HG03025 (cell line): ENCODE data around the gene IRF2BPL.

Source experiments
- ATAC-seq: cut with Tn5 transposase; IDR thresholded peaks from one replicate; pipeline ENCODE4 v1.9.1; 2021; ENCODE audit warnings: mild to moderate bottlenecking, moderate library complexity; ENCODE audit not compliant: unreplicated experiment, low FRiP score

IRF2BPL gene

GRCh38 chr14:77014734-77015133 is 13.8 kb downstream of the IRF2BPL start:
- no peak for ATAC-seq

DNA sequence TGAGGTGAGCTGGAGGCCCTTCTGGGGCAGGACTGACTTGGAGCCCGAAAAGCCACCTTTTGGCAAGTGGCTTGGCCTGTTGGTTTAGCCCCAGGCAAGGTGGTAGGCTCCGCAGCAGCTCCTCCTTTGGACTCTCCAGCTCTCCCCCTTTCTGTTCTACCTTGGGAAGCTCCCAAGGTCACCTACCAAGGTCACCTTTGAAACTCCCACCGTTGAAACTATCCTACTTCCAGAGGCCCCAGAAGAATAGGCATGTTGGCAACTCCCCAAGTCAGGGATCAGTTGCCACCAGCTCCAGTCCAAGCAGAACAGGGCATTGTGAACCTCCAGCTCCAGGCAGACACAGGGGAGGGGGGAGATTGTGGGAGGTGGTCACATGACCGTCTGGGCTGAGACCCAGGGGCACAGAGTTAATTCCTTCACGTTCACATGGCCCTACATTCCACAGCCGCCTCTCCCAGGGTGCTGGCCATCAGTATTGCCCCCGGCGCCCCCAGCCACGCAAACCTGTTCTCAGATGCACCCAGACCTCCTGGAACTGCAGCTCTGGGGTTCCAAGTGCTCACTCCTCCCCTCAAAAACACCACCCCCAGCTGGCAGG is 14.4 kb downstream of the IRF2BPL start:
- ATAC-seq: no peak

DNA sequence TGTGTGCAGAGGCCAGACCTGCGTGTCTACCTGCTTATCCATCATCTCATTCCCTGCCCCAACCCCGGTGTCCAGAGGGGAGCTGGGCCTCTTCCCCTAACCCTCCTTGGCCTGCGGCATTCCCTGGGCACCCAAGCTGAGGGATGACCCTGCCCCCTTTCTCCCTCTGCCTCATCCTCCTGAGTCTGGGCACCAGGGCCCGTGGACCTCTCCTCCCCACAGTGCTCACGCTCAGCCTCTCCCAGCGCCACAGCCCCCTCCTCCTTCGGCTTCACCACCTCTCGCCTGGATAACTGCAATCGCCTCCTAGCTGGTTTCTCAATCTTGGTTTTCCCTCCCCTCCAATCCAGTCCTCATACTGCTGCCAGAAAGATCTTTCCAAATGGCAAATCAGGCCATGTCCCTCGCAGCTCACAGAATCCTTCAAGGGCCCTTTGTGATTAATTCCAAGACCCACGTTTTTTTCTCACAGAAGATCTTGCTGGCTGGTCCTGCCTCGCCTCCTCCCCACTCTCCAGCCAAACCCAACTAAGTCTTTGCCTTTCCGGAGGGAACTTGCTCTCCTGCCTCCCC is 16.2 kb downstream of the IRF2BPL start:
- ATAC-seq: no peak

GRCh38 chr14:77011245-77011644 is 17.3 kb downstream of the IRF2BPL start:
- ATAC-seq: no peak

GRCh38 chr14:77009014-77009413 is 19.5 kb downstream of the IRF2BPL start:
- ATAC-seq: no peak

DNA sequence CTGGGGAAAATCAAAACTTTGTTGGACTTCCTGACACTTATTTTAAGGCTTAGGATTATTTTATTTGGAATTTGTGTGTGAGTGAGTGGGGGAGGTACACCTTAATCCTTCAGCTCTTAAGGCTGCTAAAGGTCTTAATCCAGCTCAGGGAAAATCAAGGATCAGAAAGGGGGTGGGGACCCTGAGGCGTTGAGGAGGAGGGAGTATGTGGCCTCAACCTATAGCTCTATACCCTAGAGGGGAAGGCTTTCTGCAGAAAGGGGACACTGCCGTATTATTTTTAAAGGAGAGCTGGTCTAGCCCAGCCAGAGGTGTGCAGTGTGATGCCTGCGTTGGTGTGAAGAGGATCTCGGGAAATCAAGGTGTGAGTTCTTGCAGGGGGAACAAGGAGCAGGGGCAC is 20.0 kb downstream of the IRF2BPL start:
- no peak for ATAC-seq

DNA sequence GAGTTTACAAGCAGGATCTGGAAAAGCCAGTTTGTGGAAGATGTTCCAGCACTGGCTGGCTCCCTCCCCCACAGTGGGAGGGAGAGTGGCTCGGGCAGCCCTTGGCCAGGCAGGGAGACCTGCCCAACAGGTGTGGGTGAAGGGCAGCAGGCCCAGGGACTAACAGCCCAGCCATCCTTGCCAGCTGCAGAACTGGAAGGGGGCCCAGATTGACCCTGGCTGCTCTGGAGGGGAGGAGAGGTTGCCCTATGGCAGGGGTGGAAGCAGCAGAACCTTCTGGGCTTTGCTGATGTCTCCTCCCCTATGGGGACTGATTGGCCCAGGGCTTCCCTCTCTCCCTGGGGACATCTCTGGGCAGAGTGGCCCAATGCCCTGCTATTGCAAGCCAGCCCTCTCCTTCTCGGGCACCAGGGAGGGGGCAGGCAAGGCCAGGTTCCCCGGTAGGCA is 20.5 kb downstream of the IRF2BPL start:
- no peak for ATAC-seq

DNA sequence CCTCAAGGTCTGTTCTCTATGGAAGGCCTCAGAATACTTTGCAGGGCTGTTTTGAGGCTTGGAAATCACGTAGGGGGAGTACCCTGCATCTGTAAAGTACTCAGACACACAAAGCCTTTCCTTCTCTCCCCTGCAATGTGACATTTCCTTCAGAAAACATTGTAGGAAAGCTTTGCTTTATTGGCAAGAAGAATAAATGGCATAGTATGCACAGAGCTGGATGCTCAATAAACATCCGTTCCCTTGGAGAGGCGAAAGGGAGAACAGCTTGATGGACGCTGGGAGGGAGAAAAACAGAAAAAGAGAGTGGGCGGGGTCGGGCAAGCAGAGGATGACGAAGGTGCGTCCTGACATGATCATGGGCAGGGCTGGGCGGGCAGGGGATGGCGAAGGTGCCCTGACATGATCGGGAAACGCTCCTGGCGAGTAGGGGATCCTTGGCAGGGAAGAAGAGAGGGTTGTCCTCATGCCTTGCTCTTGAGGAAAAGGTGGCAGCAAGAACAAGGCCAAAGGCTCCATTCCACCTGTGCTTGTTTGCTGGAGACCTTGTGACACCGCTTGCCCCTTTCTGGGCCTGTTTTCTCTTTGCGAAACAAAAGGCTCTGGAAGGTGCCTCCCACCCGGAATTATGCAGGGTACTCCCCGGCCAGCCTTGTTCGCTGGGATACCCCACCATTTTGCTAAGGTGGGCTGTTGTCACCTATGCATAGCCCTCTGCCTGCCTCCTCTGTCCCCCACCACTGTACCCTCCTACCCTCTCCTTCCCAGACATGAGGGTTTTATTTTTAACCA is 21.1 kb downstream of the IRF2BPL start:
- no peak for ATAC-seq

- no peak for ATAC-seq
These were observed 22.4 kb downstream of the IRF2BPL start for GRCh38 chr14:77006132-77006531.

GRCh38 chr14:77005559-77005958 is 22.9 kb downstream of the IRF2BPL start:
- no peak for ATAC-seq

DNA sequence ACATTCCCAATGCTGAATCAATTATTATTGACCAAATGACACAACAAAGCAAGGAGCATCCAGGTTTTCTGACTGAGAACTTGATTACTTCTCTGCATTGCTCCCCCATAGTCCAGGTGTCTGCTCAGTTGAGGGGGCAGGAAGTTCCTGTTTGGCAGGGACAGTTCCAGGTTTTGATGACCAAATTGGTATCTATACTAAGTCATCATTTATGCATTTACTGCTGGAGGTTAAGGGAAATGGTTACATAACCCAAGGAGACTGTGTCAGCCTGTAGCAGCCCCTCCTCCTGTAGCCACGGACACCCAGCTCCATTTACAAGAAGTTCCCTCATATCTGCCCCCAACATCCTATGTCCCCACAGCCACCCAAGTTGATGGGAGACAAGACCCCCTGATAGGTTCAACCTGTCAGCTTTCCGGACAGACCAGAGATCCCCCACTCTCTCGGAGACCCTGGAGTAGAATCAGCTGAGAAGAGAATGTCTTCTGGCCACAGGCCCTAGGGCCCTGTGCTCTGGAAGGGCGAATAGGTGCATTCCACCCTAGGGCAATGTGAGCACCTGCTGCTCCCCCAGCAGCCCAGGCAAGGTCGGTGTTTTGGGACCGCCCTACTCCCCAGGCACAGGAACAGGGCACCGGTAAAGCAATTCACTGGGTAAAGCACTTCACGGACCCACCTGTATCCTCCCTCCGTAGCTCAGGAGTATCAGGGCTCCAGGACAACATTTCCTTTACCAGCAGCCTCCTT is 23.6 kb downstream of the IRF2BPL start:
- ATAC-seq: no peak

DNA sequence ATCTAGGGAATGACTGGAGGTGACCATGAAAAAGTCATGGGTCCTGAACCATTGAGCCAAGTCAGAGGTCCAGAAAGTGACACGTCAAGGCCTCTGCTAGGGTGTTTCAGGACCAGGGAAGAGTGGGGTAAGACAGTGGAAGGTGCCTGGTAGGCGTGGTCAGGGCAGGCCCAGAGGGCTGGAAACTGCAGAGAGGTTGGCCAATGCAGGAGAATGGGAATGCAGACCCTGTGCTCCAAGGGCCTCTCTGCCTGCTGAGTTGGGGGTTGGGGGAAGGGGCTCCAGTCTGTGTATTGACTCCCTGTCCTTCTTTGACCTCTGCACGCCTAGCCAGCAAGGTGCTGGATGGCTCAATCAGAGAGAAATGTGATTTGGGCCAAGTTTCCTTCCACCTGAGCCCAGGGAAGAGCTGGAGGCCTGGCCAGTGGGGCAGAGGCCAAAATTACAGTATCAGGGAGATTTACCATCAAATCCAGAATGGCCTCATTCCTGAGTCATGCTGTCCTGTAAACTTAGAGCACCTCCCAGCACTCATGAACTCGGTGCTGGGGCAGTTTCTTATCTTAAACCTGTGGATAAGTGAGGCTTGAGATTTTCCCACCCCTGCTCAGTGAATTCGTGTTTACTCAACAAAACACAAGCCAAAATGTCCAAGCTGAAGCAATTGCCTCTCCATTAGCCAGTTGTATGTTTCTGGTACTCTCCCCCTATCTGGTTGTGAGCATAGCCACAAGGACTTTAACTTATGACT is 24.4 kb downstream of the IRF2BPL start:
- ATAC-seq: no peak

GRCh38 chr14:77002889-77003288 is 25.6 kb downstream of the IRF2BPL start:
- ATAC-seq: no peak

GRCh38 chr14:77002335-77002734 is 26.2 kb downstream of the IRF2BPL start:
- no peak for ATAC-seq

- ATAC-seq: no peak
These were observed 27.9 kb downstream of the IRF2BPL start for GRCh38 chr14:77000340-77001270.

DNA sequence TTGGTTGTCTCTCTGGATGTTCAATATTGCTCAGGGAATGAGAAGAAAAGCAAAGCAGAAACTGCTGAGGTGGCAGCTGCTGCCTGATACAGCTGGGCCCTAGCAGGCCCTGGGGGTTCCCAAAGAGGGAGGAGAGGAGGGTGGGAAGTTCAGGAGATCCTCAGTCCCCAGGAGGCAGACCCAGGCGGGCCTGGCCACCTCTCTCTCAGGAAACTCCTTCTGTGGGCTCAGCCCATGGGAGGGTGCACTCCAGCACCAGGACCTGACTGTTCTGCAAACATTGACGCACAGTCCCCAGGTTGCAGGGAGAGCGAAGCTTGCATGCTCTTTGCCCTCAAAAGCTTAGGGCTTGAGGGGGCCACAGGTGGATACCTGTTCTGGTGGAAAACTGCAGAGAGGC is 29.6 kb downstream of the IRF2BPL start:
- no peak for ATAC-seq

DNA sequence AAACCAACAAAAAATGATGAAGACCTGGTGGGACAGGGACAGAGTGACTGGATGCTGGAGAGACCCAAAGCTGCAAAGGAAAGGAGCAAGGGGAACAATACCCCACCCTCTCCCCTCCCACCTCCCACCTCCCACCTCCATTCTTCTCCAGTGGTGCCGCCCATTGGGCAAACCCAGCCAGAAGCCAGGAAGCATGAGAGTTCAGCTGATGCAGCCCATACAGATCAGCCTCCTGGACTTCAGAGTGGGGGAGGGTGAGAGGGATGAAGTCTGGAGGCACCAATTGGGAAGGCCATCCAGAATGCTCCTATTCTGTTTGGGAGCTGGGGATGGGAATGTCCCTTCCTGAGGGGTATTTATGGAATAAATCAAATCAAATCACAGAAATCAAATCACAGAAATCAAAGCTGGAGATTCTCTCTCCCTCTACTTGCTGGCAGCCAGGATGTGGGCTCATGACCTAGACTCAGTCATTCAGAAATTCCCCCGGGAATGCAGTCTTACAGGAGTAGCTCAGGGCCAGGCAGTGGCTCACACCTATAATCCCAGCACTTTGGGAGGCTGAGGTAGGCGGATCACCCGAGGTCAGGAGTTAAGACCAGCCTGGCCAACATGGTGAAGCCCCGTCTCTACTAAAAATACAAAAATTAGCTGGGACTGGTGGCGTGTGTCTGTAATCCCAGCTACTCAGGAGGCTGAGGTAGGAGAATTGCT is 31.1 kb downstream of the IRF2BPL start:
- no peak for ATAC-seq

DNA sequence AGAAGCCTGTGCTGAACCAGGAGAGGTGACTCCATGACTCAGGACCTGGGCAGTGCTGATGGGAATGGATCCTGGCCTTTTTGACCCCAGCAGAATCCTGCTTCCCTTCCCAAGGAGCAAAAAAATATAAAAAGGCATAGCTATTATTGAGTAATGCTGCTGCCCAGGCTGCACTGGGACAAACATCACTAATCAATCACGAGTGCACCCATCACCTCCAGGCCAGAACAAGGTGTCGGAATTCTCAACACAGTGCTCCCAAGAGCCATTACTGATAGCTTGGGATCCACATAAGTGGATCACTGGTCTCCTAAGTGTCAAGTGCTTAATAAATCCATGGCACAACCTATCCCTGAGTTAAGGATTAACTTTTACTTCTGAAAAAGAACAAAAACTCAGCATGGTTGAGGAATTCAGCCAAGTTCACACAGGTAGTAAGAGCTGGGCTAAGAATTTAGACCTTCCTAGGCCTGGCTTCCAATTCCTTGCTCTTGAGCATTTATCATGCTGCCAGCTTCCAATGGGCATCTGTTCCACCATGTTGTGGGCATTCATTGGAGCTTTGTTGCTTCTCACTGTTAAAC is 31.9 kb downstream of the IRF2BPL start:
- ATAC-seq: no peak
